HG03520 (cell line): ENCODE measurements around the gene TMEM17.

Source experiments
- ATAC-seq: cut with Tn5 transposase; IDR thresholded peaks from one replicate; pipeline ENCODE4 v1.9.1; 2021; ENCODE audit warnings: mild to moderate bottlenecking, moderate library complexity; ENCODE audit not compliant: unreplicated experiment

Gene TMEM17

DNA sequence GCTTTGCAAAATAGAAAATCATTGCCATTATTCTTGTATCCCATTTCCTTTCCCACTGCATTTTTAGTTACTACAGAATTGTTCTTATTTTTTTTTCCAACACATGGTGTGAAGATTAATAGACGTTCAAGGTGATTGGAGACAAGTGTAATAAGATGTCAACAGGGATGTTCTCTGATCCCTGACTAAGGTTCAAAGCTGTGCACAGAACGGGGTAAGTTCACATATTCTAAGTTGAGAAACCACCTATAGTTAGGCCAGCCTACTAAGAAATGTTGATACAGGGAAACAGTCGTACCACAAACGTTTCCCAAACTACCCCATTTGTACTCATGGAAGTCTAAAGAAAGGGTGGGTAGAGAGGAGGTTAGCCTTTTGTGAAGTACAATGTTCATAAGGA lies 6.4 kb upstream of the TMEM17 start:
- no peak for ATAC-seq

DNA sequence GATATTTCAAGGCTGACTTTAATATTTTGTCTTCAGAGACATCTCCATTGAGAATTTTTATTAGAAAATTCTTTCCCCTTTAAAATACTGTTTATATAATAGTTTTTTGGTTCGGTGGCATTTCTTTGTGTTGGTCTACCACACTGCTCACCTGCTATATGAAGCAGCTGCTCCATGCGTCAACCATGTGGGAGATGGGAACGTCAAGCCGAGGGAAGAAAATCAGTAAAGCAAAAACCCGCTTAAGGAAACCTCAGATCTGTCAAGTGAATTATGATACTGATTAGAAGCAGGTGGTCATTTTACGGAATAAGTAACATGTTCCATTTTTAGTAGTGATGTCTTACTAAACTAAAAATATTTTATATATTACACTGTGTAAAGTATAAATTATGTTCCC lies 5.6 kb upstream of the TMEM17 start:
- ATAC-seq: no peak

DNA sequence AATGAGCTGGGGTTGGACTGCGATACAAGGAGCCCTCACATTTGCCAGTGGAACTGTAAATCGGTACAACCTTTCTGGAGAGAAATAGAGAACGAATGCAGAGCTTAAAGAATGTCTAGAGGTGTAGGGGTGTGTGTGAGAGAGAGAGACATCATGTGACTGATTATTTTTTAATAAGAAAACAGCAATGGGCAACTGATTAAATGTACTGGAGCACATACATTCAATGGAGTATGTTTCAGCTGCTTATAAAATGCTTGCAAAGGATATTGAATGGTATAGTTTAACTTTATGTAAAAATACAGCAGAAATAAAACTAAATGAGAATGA lies 391 bp upstream of the TMEM17 start:
- ATAC-seq: peak; percentile 30

DNA sequence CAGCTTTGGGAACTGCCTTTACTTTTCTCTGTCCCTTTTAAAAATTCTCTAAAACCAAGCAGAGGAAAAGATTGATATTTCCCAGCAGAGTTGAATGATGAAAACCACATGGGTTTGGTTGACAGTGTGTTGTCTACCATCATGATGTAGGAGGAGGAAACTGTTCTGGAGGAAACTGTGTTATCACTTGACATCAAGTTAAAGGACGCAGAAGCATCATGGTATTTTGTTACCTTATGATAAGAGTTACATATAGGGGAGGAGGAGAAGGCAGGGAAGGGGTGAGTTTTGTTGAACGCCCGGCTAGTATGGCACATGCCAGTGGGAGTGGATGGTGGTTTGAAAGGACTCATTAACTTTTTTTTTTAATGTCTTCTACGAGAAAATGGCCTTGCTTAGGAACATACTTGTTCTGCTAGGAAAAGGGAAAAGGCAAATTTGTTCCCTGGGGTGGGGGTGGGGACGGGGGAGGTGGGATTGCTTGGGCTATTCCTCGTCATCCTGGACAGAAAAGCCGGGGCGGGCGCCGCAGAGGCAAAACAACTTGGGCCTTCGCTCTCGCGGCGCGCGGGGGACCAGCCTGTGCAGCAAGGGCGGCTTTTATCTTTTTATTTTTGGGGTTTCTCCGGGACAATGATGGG lies 766 bp downstream of the TMEM17 start:
- no peak for ATAC-seq

DNA sequence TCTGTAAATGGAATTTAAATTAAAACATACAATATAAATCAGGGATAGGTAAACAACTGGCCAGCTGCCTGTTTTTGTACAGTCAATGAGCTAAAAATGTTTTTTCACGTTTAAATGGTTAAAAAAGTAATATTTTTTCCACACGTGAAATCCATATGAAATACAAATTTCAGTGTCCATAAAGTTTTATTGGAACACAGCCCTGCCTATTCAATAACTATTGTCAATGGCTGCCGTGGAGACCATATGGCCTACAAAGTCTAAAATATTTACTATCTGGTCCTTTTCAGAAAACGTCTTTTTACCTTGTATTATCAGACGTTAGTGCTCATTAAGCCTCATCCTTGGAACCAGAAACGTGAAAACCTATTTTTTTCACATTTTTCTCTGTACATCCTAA lies 1.3 kb downstream of the TMEM17 start:
- ATAC-seq: no peak

DNA sequence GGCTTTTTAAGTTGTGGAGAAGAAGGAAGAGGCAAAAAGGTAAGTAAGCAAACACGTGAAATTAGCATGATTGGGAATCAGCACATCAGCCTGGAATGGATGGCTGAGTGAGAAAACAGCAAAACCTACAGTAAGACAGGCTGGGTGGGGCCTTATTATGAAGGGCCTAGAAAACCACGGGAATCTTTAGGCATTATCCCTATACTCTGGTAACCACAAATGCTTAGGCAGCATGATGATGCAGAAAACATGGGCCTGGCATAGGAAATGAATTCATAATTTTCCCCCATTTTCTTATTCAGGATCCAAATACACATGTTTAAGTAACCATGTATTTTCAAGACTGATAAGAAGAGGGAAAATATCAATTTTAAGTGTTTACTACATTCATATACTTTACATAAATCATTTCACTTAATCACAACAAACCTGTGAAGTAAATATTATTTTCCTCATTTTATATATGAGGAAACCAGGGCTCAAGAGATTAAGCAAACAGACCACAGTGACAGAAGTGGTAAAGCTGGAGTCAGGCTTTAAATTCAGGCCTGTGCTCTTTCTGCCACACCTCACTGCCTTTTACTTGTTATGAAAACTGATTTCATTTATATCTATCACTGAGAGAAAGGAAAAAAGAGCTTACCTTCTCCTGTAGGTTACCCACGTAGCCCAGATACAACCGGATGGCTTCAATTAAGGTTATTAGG lies 4.0 kb downstream of the TMEM17 start:
- no peak for ATAC-seq

DNA sequence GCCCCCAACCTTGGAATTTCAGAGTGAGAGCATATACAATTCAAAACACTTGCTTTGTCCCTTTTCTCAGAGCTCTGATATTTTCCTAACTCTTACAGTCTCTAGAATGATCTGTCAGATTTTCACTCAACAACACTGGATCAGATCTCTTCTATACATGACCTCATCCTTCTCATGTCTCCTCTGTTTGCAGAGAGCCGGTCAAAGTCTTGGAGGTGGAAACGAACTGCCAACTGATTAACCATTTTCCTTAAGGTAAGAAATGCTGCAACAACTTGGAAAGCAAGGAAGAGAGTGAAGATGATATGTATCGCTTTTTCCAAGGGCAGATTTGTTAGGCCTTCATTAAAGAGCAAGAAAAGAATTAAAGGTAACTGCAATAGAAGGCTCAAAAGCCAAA lies 4.9 kb downstream of the TMEM17 start:
- ATAC-seq: no peak

DNA sequence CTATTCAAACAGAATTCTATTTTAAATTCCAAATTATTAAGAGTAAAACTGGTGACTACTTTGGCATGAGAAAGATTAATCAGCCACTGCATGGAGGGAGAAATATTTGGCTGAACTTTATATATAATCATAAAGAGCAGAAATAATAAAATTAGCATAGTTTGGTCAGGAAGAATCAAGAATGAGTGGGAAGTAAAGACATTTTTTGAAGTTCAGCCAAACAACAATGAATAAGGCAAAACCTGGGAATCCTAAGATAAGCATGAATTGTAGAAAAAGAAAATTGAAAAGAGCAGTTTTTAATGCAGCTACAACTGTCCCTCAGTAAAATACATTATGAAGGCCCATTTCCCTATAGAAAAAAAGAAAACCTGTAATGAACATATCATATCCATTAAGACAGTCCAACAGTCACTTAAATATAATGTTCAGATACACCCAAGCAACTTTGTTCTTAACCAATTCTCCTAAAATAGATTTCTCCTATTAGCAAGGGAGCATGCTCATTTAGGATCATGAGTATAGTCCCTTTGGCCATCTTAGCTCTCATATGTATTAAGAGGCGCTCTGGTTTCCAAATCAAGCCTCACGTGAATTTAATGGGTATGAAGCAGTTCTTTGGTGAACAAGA lies 6.5 kb downstream of the TMEM17 start:
- no peak for ATAC-seq

DNA sequence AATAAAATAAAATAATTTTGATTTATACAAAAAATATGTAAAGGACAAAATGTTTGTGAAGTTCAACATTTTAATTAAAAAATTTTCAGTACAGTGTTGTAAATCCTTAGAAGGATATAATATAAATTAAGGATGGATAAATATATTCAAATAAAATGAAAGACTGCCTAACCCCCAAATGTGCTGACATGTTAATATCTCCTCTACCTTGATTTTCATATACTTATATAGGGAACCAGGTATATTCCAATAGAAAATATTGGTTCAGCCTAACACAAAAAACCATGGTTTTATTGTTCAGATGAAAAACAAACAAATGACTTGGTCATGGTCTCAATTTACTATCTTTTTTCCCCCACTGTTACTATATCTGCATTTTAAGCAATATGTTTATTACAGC lies 7.3 kb downstream of the TMEM17 start:
- ATAC-seq: no peak

DNA sequence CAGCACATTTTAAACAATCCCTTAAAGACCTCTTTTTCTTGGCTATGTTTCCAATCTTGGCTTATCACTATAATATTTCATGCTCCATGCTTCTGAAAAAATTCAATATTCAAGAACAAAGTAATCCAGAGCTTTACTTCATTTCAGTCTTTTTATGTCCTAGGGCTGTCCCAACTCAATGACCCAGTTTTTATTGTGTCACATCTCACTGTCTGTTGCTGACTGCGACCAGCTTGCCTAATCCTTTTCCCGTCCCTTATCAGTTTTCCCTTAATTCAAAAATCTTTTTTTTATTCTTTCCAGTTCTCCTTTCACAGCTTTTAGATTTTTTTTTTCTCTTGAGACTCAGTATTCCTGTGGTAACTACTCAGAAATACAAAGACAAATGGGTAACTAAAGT lies 10.2 kb downstream of the TMEM17 start:
- ATAC-seq: no peak

DNA sequence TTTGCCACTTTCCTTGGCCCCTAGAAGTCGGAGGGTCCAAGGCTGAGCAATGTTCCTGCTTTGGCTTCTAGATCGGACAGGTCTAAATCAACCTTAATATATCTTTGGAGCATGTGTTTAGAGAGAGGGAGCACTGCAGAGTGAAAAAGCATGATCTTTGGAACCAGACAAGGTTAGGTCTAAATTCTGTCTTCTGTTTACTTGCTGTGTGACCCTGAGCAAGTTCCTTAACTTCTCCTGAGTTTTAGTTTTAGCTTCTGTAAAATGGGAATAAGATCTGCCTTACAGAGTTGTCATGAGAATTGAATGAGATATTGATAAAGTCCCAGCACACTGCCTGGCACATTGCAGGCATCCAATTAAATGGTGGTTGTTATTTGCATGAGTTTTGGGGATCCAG lies 13.9 kb downstream of the TMEM17 start:
- no peak for ATAC-seq

DNA sequence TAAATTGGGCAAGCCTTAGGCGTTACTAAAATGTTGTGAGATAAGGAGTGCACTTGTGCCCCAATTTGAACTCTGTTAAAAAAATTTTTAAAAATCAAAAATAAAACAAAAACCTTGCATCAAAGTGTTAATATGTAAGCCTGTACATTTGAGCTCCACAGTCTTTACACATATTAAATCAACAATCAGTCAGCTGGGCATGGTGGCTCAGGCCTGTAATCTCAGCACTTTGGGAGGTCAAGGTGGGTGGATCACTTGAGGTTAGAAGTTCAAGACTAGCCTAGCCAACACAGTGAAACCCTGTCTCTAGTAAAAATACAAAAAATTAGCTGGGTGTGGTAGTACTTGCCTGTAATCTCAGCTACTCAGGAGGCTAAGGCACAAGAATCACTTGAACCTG lies 16.3 kb downstream of the TMEM17 start:
- no peak for ATAC-seq

DNA sequence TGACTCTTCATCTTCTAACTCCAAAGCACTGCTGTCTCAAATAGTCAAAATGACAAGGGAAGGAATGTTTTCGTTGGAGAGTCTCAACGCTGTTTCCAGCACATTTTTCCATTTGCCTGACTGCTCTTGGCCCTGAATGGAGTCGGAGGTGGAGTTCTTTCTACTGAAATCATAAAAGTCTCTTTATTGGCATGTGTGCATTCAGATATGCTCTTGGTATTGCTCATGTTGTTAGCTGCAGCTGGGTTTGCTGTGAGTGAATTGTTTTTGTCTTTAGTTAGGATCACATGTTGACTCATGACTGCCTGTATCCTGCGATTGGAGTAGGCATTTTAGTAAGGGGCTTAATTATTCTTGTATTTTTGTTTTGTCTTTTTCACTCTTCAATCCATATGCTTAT lies 16.8 kb downstream of the TMEM17 start:
- no peak for ATAC-seq

DNA sequence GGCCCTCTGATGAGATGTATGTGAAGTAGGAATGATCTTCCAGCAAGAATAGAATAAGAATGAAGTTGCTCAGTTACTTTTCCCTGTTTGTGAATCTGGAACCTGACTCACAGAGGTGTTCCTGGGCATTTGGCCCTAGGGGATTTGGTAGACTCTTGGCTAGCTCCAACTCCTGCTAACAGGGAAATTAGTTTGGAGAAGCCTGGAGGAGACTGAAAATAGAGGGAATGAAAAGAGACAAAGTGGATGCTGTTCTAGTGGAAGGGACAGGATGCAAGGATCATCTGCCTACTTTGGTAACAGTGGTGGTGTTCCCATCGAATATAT lies 19.6 kb downstream of the TMEM17 start:
- ATAC-seq: no peak

DNA sequence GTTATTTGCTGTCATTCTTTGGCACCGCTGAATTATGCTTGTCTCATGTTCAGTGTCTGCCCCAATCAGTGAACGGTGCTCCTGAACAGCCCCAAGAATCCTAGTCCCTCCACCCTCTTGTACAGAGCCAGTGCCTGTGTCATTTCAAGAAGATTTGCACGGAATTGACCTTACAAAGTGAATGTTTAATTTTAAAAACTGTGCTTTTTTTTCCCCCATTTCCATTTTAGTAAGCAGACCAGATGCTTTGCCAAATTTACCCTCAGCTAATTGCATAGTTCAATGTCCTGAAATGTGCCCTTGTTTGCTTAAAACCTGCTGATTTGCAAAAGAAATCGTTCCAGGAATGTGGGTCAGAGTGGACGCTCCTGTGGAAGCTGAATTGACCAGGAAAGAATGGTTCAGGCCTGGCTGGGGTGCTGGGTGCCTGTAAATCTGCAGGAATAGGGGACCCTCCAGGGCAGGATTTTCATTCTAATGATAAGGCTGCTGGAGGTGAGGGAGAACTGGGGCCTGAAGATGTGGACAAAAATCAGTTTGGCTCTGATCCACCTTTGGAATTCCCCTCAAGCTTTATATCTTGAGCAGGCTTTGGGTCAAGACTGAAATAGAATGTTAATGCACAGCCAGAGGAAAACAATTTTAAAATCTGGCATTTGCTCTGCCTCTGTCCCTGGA lies 20.1 kb downstream of the TMEM17 start:
- ATAC-seq: no peak

DNA sequence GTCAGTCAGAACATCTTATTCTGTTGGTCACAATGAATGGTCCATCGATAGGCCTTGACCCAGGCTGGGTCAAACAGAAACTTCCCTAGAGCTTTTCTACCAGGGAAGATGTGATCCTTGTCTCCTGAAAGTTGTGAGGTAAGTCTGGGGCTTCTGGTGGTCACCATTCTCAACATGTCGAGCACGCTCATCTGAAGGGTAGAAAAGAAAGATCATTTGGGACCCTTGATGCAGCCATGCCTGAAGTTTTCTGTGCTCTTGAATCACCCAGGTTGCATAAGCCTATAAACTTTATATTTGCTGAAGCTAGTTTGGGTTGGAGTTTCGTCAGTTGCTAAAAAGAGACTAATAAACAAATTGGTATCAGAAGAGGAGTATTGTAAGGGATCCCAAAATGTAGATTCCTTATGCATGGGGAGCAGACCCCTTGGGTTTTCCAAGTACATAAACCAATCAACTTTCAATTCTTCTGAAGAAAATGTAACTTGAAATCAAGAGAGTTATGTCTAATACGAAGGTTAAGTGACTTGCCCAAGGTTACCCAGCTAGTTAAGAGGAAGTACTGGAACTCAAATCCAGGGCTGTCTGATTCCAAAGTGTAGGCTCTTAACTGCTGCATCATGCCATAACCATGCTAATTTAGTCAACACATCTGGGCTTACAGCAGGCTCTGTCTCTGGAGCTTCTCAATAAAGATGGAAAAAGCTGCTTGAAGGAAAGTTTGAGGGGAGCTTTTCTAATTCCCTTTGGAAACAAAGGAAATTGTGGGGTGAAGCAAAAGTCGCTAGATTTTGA lies 23.2 kb downstream of the TMEM17 start:
- no peak for ATAC-seq

DNA sequence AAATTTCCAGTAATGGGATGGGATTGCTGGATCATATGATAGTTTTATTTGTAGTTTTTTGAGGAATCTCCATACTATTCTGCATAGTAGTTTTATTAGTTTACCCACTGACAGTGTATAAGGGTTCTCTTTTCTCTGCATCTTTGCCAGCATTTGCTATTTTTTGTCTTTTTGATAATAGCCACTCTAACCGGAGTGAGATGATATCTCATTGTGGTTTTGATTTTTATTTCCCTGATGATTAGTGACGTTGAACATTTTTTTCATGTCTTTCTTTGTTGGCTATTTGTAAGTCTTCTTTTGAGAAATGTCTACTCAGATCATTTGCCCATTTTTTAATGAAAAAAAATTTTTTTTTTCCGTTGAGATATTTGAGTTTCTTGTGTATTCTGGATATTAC lies 26.1 kb downstream of the TMEM17 start:
- no peak for ATAC-seq

DNA sequence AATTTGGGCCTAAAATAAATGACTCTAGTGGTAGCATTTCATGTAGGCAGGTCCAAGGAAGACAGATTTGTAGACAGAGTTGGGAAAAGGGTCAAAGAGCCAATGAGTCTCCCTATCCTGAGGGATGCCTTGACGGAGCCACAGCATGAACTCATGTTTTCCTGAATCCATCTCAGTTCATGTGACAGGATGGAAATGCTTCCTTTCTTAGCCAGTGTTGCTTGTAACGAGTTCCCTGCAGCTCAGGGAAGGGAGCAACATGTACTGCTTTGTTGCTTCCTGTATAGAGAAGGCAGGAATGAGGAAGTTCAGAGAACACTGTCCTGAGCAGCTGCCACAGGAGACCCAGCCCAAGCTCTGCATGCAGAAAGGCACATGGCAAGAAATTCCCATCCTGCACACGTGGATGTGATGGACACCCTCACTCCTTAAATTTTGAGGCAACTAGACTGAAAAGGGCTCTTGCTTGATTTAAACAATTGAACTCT lies 27.9 kb downstream of the TMEM17 start:
- ATAC-seq: no peak

DNA sequence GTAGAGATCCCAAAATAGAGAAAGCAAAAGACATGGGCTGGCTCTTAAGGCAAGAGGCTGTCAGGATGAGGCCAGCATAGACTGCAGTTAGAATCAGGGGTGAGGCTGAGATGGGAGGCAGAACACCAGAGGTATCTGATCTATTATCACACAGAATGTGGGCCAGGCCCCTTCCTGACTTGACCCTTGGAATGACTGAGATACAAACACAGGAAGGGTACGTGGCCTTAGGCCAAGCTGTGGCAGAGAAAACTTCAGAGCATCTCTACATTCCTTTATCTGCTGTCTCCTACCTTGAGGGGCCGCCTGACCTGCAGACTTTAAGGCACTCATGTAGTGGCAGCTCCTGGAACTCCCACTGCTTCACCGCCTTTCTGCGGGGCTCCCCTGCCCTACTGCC lies 28.4 kb downstream of the TMEM17 start:
- no peak for ATAC-seq

DNA sequence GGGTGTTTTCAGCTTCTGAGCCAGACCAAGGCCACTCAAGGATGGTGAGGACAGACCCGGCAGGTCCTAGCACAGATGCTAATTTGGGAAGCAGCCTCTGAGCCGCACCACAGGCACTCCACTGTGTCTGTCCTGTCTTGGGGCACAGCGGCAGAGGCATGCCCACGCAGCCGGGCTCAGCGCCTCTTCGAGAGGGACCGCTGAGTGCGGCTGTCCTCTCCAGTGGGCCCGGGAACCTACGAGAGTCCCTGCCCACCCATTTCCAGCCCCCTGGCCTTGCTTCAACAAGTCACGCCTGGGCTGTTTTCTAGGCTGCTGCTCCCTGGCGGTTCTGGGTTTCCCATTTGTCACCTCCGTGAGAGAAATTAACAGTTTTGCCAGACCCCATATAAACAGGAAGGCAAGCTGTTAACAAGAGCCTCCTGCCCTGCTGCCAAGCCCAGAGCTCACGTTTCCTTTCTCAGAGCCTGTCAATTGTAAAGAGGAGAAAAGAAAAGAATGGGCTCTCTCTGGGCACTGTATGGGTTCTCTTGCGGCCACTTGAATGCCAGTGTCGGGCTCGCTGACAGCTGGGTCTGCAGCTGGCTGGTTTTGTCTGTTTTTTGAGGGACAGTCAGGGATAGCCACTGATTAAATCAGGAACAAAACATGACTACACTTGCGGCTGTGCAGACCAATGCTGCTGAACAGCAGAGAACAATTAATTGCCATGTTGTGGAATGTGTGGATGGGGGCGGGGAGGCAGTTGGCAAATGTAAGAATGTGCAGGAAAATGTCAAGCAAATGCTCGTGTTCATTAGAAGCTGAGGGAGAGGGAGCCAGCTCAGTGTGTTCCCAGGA lies 30.6 kb downstream of the TMEM17 start:
- no peak for ATAC-seq
